ENCODE results near the gene FAM204A.

The FAM204A gene

GRCh38 chr10:118282670-118283069 lies 59.5 kb downstream of the FAM204A start:
- no peak for DNase-seq (ENCODE audit: low read depth, low spot score)

GRCh38 chr10:118278649-118279048 lies 63.5 kb downstream of the FAM204A start:
- DNase-seq (ENCODE audit: low read depth, low spot score): no peak

GRCh38 chr10:118277871-118278270 lies 64.3 kb downstream of the FAM204A start:
- no peak for DNase-seq (ENCODE audit: low read depth, low spot score)

GRCh38 chr10:118276727-118277126 lies 65.4 kb downstream of the FAM204A start:
- no peak for DNase-seq (ENCODE audit: low read depth, low spot score)

- DNase-seq (ENCODE audit: low read depth, low spot score): no peak
Measured at GRCh38 chr10:118276204-118276603, 65.9 kb downstream of the FAM204A start.

GRCh38 chr10:118273662-118274061 lies 68.5 kb downstream of the FAM204A start:
- no peak for DNase-seq (ENCODE audit: low read depth, low spot score)

GRCh38 chr10:118272767-118273166 lies 69.4 kb downstream of the FAM204A start:
- no peak for DNase-seq (ENCODE audit: low read depth, low spot score)

GRCh38 chr10:118272149-118272721 lies 69.9 kb downstream of the FAM204A start:
- DNase-seq (ENCODE audit: low read depth, low spot score): no peak

GRCh38 chr10:118271671-118272070 lies 70.5 kb downstream of the FAM204A start:
- no peak for DNase-seq (ENCODE audit: low read depth, low spot score)

GRCh38 chr10:118266098-118266748 lies 75.9 kb downstream of the FAM204A start:
- DNase-seq (ENCODE audit: low read depth, low spot score): no peak

- no peak for DNase-seq (ENCODE audit: low read depth, low spot score)
Measured at GRCh38 chr10:118264838-118265470, 77.2 kb downstream of the FAM204A start.

GRCh38 chr10:118264252-118264651 lies 77.9 kb downstream of the FAM204A start:
- DNase-seq (ENCODE audit: low read depth, low spot score): no peak

GRCh38 chr10:118262538-118262937 lies 79.6 kb downstream of the FAM204A start:
- DNase-seq (ENCODE audit: low read depth, low spot score): no peak

- DNase-seq (ENCODE audit: low read depth, low spot score): no peak
Measured at GRCh38 chr10:118259288-118259906, 82.7 kb downstream of the FAM204A start.

- no peak for DNase-seq (ENCODE audit: low read depth, low spot score)
Measured at GRCh38 chr10:118258285-118258684, 83.8 kb downstream of the FAM204A start.

- no peak for DNase-seq (ENCODE audit: low read depth, low spot score)
Measured at GRCh38 chr10:118256825-118257570, 85.1 kb downstream of the FAM204A start.

- no peak for DNase-seq (ENCODE audit: low read depth, low spot score)
Measured at GRCh38 chr10:118256209-118256608, 85.9 kb downstream of the FAM204A start.

GRCh38 chr10:118255355-118255754 lies 86.8 kb downstream of the FAM204A start:
- no peak for DNase-seq (ENCODE audit: low read depth, low spot score)

GRCh38 chr10:118254654-118255053 lies 87.5 kb downstream of the FAM204A start:
- no peak for DNase-seq (ENCODE audit: low read depth, low spot score)

GRCh38 chr10:118253397-118253796 lies 88.7 kb downstream of the FAM204A start:
- DNase-seq (ENCODE audit: low read depth, low spot score): no peak

GRCh38 chr10:118251791-118252190 lies 90.3 kb downstream of the FAM204A start:
- DNase-seq (ENCODE audit: low read depth, low spot score): no peak

- no peak for DNase-seq (ENCODE audit: low read depth, low spot score)
Measured at GRCh38 chr10:118249714-118250113, 92.4 kb downstream of the FAM204A start.

All from smooth muscle cell of the brain vasculature (primary cell).